ENCODE results near the gene PIKFYVE.
"Not testable (repeated sequence)": the region's sequence is repeated elsewhere in the genome, so short reads cannot be mapped to it uniquely, and the experiment has no call there.

PIKFYVE gene, protein sequence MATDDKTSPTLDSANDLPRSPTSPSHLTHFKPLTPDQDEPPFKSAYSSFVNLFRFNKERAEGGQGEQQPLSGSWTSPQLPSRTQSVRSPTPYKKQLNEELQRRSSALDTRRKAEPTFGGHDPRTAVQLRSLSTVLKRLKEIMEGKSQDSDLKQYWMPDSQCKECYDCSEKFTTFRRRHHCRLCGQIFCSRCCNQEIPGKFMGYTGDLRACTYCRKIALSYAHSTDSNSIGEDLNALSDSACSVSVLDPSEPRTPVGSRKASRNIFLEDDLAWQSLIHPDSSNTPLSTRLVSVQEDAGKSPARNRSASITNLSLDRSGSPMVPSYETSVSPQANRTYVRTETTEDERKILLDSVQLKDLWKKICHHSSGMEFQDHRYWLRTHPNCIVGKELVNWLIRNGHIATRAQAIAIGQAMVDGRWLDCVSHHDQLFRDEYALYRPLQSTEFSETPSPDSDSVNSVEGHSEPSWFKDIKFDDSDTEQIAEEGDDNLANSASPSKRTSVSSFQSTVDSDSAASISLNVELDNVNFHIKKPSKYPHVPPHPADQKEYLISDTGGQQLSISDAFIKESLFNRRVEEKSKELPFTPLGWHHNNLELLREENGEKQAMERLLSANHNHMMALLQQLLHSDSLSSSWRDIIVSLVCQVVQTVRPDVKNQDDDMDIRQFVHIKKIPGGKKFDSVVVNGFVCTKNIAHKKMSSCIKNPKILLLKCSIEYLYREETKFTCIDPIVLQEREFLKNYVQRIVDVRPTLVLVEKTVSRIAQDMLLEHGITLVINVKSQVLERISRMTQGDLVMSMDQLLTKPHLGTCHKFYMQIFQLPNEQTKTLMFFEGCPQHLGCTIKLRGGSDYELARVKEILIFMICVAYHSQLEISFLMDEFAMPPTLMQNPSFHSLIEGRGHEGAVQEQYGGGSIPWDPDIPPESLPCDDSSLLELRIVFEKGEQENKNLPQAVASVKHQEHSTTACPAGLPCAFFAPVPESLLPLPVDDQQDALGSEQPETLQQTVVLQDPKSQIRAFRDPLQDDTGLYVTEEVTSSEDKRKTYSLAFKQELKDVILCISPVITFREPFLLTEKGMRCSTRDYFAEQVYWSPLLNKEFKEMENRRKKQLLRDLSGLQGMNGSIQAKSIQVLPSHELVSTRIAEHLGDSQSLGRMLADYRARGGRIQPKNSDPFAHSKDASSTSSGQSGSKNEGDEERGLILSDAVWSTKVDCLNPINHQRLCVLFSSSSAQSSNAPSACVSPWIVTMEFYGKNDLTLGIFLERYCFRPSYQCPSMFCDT (N-terminal part only)

DNA sequence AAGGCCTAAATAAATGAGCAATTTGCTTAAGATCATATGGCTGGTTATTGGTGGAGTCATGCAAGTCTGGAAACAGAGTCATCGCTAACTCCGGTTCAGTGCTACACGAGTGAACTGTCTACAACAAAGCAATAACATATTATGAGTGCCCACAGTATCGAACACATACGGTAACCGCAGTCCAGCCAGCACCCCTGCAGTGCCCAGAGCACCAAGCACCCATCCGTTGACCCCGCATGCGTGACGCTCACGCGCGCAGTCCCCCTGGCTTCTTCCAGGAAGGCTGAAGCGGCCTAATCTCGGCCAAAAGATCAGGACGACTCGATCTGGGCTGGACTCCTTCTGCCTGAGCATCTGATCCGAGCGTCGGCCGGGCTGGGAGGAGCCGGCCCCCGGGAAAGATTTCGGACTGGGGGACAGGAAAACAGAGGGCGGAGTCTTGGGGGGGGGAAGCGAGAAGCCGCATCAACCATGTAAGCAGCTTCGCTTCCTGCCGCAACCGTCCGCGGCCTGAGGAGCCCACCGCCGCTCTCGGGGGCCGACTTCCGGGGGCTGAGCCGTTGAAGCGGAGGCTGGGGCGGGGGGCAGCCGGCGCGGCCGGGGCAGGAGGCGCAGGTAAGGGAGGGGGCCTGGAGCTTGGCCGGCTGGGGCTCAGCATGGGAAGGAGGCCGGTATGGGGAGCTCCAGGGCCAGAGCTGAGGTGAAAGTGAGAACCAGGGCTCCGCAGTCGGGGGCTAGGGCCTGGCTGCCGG, at the start of gene PIKFYVE:
Gene PIKFYVE (plus strand): TSS at position 455 of the 752 bp plus-strand sequence. CDS start 5,265 bp downstream, outside the sequence.
- peaks cover 36% of the 10 kb centered on the region for H3K4me1 ChIP-seq
- H3K27me3 ChIP-seq: no peaks in the 10 kb centered on the region
- H3K4me3 ChIP-seq: peak within 1 kb of the TSS; percentile 82
- peak within 1 kb of the TSS; percentile 90 for H3K9ac ChIP-seq
- no peak for TF ChIP-seq Cebpa-rat (IDR thresholded peaks at IDR 0.05)
- peaks cover 37% of the 10 kb centered on the region; the same call in 1 of the 2 replicates for H4K20me1 ChIP-seq
- peaks cover 18% of the 10 kb centered on the region for H3K36me3 ChIP-seq
- peaks cover 13% of the 10 kb centered on the region; the same call in 1 of the 2 replicates for H3K9me3 ChIP-seq
- peak within 1 kb of the TSS; percentile 94 for H3K4me2 ChIP-seq
- H3K27ac ChIP-seq: peak within 1 kb of the TSS; percentile 96

GRCh38 chr2:208221873-208222272, 44.2 kb upstream of the PIKFYVE start:
- H3K27ac ChIP-seq, H3K36me3 ChIP-seq, H3K4me2 ChIP-seq, H3K9me3 ChIP-seq, H3K27me3 ChIP-seq, H3K9ac ChIP-seq, H3K4me3 ChIP-seq, H4K20me1 ChIP-seq, H3K4me1 ChIP-seq: not testable (repeated sequence)

- Histone ChIP-seq H3K4me1 (no peaks in the 10 kb centered on the region), H3K4me2 (no peak overlapping the region), H4K20me1 (no peaks in the 10 kb centered on the region), H3K9me3 (peaks cover 4% of the 10 kb centered on the region; the same call in 1 of the 2 replicates), H3K4me3 (no peak overlapping the region), H3K9ac (no peak overlapping the region), H3K27me3 (no peaks in the 10 kb centered on the region), H3K27ac (no peak overlapping the region), H3K36me3 (no peaks in the 10 kb centered on the region)
- TF ChIP-seq Cebpa-rat (IDR thresholded peaks at IDR 0.05): no peak
Measured at GRCh38 chr2:208222351-208222750, 43.7 kb upstream of the PIKFYVE start.

GRCh38 chr2:208224802-208225201, 41.3 kb upstream of the PIKFYVE start:
- TF ChIP-seq Cebpa-rat (IDR thresholded peaks at IDR 0.05): no peak
- no peak overlapping the region for H3K4me3 ChIP-seq
- no peak overlapping the region for H3K27ac ChIP-seq
- no peaks in the 10 kb centered on the region for H4K20me1 ChIP-seq
- peaks cover 11% of the 10 kb centered on the region for H3K9me3 ChIP-seq
- H3K27me3 ChIP-seq: no peaks in the 10 kb centered on the region
- H3K4me1 ChIP-seq: no peaks in the 10 kb centered on the region
- no peak overlapping the region for H3K4me2 ChIP-seq
- no peak overlapping the region for H3K9ac ChIP-seq
- no peaks in the 10 kb centered on the region for H3K36me3 ChIP-seq

DNA sequence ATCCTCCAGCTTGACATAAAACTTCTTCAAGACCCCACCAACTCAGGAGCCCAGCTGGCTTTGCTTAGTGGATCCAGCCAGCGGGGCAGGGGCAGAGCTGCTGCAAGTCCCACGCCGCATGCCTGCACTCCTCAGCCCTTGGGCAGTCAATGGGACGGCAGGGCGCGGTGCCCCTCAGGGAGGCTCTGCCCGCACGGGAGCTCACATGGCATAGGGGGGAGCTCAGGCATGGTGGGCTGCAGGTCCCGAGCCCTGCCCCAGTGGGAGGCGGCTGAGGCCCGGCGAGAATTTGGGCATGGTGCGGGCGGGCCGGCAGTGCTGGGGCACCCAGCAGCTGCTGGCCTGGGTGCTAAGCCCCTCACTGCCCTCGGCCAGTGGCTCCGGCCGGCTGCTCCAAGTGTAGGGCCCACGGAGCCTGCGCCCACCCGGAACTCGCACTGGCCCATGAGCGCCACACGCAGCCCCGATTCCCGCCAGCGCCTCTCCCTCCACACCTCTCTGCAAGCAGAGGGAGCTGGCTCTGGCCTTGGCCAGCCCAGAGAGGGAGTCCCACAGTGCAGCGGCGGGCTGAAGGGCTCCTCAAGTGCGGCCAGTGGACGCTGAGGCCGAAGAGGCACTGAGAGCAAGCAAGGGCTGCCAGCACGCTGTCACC, 38.3 kb upstream of the PIKFYVE start:
- Histone ChIP-seq H3K4me3 (no peak overlapping the region), H3K27ac (no peak overlapping the region), H3K36me3 (no peaks in the 10 kb centered on the region), H3K9ac (no peak overlapping the region), H3K4me1 (no peaks in the 10 kb centered on the region), H3K27me3 (no peaks in the 10 kb centered on the region), H3K9me3 (peaks cover 21% of the 10 kb centered on the region), H4K20me1 (no peaks in the 10 kb centered on the region), H3K4me2 (no peak overlapping the region)
- no peak for TF ChIP-seq Cebpa-rat (IDR thresholded peaks at IDR 0.05)

GRCh38 chr2:208228476-208228875, 37.6 kb upstream of the PIKFYVE start:
- H3K27ac ChIP-seq: no peak overlapping the region
- H3K4me1 ChIP-seq: no peaks in the 10 kb centered on the region
- no peak for TF ChIP-seq Cebpa-rat (IDR thresholded peaks at IDR 0.05)
- H3K27me3 ChIP-seq: no peaks in the 10 kb centered on the region
- no peak overlapping the region for H3K4me3 ChIP-seq
- no peak overlapping the region for H3K9ac ChIP-seq
- H3K9me3 ChIP-seq: peaks cover 25% of the 10 kb centered on the region
- no peaks in the 10 kb centered on the region for H4K20me1 ChIP-seq
- no peaks in the 10 kb centered on the region for H3K36me3 ChIP-seq
- H3K4me2 ChIP-seq: no peak overlapping the region

GRCh38 chr2:208234786-208235185, 31.3 kb upstream of the PIKFYVE start:
- Histone ChIP-seq H3K4me2 (no peak overlapping the region), H3K4me1 (no peaks in the 10 kb centered on the region), H3K27me3 (no peaks in the 10 kb centered on the region), H3K9ac (no peak overlapping the region), H3K4me3 (no peak overlapping the region), H4K20me1 (no peaks in the 10 kb centered on the region), H3K36me3 (peaks cover 50% of the 10 kb centered on the region), H3K9me3 (peaks cover 18% of the 10 kb centered on the region), H3K27ac (no peak overlapping the region)
- no peak for TF ChIP-seq Cebpa-rat (IDR thresholded peaks at IDR 0.05)

DNA sequence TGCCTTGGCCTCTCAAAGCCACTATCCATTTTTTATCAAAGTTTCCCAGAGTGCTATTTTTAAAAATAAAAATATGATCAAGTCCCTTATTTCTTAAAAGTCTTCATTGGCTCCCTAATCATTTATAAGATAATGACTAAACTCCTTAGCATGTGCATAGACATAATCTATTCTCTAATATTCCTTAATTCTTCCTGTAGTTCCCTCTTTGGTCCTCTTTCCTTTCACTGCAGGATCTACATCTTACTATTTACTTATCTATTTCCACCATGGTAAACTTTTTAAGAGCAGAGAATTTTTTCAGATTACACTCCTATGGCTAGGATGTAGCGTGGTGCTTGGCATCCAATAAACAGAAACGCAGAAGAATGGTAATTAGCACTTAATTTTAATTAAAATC, 30.2 kb upstream of the PIKFYVE start:
- no peaks in the 10 kb centered on the region for H3K27me3 ChIP-seq
- H4K20me1 ChIP-seq: no peaks in the 10 kb centered on the region
- no peak overlapping the region for H3K4me2 ChIP-seq
- H3K9ac ChIP-seq: no peak overlapping the region
- no peak overlapping the region for H3K27ac ChIP-seq
- H3K9me3 ChIP-seq: peaks cover 18% of the 10 kb centered on the region
- H3K4me1 ChIP-seq: no peaks in the 10 kb centered on the region
- no peak overlapping the region for H3K4me3 ChIP-seq
- no peak for TF ChIP-seq Cebpa-rat (IDR thresholded peaks at IDR 0.05)
- peaks cover 61% of the 10 kb centered on the region for H3K36me3 ChIP-seq

Data from BLaER1 (cell line).